ENCODE measurements around the gene PREB.
"Not testable (repeated sequence)": the region's sequence is repeated elsewhere in the genome, so short reads cannot be mapped to it uniquely, and the experiment has no call there.

PREB gene, protein sequence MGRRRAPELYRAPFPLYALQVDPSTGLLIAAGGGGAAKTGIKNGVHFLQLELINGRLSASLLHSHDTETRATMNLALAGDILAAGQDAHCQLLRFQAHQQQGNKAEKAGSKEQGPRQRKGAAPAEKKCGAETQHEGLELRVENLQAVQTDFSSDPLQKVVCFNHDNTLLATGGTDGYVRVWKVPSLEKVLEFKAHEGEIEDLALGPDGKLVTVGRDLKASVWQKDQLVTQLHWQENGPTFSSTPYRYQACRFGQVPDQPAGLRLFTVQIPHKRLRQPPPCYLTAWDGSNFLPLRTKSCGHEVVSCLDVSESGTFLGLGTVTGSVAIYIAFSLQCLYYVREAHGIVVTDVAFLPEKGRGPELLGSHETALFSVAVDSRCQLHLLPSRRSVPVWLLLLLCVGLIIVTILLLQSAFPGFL

DNA sequence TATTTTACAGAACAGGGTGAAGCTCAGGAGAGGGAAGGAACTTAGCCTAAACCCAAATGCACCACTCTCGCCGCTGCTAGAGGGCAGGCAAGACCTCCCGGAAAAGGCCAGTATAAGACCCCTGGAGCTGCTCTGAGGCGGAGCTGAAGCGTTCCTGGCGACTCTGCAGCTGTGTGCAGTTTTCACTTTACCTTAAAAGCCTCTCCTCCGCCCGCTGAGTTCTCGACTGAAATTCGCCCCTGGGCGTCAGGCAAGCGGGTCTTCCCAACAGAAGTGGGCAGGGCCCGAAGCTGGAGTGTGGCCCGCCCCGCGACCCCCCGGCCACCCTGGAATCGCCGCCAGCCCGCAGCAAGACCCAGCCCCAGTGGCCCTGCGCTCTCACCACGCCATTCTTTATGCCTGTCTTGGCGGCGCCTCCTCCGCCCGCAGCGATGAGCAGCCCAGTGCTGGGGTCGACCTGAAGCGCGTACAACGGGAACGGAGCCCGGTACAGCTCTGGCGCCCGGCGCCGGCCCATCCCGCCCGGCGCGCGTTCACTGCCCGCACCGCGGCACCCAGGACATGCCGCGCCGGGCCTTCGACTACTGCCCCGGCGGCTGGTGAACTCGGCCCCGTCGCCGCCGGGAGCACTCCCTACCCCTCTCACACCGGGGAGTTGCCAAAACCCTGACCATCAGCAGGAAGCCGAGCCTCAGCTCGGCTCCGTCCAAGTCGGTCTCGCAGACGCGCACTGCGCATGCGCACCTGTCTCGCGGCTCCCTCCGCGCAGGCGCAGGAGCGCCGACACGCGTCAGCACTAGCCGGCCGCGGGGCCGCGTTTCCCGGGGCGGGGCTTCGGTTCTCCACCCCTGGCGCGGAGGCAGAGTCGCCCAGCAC is at the start of gene PREB:
Gene PREB, minus strand, starts transcription at position 732 of the 876 bp plus-strand sequence. Its CDS starts 215 bp downstream, at position 517.
- peak; percentile 92 for DNase-seq (ENCODE audit: low spot score)

DNA sequence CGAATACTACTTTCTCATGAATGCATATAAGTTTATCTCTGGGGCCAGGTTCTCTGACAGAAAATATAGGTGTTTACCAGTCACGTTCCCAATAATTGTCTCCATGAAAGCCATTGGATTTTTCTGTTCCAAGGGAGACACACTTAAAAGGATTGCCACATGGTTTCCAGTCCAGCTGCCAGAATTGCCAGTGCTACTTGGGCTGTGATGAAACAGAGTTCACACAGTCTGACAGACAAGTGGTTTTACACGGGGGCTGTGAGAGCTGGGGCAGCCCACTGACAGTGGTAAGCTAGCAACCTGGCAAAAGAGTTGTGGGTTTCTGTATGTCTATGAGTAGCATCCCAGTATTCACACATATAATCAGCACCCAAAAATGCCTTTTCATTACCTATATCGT is 49.7 kb upstream of the PREB start:
- DNase-seq (ENCODE audit: low spot score) = no peak

DNA sequence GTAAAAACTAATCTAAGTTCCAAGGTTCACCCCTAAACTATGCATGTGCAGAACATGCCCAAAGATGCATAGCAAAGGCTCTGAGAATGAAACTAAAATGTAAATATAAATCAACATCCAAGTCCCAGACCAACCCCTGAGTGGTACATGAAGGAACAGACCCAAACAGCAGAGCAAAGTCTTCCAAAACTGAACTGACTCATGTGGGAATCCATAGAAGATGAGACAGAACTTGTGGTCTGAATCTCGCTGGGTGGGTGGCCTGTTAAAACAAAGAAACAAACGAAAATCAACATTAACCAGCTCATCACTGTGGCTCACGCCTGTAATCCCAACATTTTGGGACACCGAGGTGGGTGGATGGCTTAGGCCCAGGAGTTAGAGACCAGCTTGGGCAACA is 47.9 kb upstream of the PREB start:
- DNase-seq (ENCODE audit: low spot score) = no peak

DNA sequence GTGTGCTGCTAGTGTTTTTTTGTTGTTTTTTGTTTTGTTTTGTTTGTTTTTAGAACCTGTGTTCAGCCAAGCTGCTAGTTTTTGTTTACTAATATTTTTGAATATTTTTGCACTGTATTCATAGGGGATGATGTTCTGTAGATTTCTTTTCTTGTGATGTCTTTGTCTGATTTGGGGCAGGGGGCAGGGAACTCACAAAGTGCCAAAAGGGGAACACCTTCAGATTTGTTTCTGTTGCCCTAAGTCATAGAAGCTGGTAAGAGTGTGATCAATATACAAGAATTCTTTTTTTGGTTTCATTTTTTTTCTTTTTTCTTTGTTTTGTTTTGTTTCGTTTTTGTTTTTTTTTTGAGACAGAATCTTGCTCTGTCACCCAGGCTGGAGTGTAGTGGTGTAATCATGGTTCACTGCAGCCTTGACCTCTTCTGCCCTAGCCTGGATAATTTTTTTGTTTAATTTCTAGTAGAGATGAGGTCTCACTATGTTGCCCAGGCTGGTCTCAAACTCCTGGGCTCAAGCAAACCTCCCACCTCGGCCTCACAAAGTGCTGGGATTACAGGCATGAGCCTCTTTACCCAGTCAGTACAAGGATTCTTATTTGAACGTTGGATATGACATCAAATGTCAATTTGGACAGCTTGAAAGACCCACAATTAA is 45.0 kb upstream of the PREB start:
- DNase-seq (ENCODE audit: low spot score) = no peak

DNA sequence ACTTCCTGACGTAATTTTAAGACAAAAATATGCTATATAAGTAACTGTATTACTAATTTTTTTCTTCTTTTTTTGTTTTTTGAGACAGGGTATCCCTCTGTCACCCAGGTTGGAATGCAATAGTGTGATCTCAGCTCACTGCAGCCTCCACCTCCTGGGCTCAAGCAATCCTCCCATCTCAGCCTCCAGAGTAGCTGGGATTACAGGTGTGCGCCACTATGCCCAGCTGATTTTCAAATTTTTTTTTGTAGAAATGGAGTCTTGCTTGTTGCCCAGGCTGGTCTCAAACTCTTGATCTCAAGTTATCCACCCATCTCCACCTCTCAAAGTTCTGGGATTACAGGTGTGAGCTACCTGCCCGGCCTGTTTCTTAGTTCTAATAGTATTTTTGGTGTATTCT is 44.0 kb upstream of the PREB start:
- no peak for DNase-seq (ENCODE audit: low spot score)

DNA sequence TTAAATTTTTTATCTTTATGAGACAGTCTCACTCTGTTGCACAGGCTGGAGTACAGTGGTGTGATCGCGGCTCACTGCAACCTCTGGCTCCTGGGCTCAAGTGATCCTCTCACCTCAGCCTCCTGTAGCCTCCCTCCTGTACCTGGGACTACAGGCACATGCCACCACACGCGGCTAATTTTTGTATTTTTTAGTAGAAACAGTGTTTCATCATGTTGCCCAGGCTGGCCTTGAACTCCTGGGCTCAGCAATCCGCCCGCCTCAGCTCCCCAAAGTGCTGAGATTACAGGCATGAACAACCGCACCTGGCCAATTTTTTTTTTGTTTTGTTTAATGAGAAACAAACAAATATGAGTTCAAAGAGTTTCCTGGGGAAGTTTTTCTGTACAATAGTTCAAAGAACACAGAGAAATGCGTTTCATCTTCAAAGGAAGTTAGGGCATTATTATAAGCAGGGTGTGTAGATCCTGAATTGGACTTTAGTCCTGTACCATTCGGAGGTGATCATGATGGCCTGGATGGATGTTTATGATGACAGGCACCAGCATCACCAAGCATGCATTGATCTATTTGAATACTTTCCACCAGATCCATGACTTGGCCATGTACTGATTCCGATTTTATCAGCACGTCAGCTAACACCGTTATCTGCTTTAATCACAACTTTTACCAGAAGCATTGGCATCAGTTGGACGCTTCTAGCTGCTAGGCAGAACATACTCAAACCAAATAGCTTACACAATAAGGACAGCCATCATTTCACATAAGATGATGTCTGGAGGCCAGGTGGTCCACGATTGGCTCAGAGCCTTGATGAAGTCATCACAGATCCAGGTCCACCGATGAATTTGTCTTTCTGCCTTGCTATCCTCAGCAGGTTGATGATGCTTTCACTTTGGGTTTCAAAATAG is 43.3 kb upstream of the PREB start:
- no peak for DNase-seq (ENCODE audit: low spot score)

DNA sequence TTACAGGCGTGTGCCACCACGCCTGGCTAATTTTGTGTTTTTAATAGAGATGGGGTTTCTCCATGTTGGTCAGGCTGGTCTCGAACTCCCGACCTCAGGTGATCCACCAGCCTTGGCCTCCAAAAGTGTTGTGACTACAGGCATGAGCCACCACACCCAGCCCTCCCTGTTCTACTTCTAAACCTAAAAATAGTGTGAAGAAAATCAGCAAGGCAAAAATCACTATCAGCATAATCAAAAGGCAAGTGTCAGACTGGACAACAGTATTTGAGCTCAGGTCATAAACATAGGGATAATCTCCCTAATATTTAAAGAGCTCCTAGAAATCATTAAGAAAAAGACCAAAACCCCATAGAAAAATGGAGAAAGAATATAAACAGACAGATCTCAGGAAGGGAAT is 41.3 kb upstream of the PREB start:
- not testable (repeated sequence) for DNase-seq (ENCODE audit: low spot score)

DNA sequence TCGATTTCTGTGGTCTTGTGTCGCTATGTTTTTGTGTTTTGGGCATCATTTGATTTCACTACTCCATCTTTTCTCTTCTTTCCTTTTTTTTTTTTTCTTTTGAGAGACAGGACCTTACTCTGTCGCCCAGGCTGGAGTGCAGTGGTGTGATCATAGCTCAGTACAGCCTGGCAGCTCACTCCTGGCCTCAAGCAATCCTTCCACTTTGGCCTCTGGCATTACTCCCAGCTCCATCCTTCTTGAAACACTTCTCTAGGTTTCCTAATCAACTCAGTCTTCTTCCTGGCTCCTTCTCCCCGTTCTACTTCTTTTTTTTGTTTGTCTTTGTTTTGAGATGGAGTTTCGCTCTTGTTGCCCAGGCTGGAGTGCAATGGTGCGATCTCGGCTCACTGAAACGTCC is 40.9 kb upstream of the PREB start:
- DNase-seq (ENCODE audit: low spot score) = no peak

DNA sequence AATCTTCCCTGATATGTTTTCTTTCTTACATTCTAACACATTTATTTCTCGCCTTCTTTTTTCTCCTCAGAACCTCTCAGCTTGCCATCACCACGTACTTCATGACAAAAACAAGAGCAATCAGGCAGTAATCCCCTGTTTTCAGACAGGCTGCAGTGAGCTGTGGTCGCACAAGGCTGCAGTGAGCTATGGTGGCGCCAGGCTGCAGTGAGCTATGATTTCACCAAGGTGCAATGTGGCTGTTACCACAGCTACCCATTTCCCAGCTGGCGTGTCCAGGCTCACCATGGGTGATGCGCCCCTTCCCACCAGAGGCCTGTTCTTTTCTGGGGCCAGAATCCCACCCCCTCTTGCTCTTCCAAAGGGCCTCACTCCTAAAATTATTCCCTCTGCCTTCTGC is 40.2 kb upstream of the PREB start:
- DNase-seq (ENCODE audit: low spot score) = no peak

DNA sequence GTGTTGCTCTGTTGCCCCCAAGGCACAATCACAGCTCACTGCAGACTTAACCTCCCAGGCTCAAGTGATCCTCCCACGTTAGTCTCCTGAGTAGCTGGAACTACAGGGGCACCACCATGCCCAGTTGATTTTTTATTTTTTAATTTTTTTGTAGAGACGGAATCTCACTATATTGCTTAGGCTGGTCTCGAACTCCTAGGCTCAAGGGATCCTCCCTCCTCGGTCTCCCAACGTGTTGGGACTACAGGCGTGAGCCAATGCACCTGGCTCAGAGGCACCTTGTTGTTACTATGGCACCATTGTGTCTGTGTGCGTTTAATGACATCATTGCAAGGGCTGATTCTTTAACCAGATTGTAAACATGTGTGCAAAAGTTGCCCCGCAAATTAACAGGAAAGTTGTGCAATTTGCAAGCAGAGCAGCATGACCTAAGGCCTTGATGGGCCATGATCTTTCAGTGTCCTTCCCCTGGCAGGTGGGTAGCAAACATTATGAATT is 37.0 kb upstream of the PREB start:
- no peak for DNase-seq (ENCODE audit: low spot score)

DNA sequence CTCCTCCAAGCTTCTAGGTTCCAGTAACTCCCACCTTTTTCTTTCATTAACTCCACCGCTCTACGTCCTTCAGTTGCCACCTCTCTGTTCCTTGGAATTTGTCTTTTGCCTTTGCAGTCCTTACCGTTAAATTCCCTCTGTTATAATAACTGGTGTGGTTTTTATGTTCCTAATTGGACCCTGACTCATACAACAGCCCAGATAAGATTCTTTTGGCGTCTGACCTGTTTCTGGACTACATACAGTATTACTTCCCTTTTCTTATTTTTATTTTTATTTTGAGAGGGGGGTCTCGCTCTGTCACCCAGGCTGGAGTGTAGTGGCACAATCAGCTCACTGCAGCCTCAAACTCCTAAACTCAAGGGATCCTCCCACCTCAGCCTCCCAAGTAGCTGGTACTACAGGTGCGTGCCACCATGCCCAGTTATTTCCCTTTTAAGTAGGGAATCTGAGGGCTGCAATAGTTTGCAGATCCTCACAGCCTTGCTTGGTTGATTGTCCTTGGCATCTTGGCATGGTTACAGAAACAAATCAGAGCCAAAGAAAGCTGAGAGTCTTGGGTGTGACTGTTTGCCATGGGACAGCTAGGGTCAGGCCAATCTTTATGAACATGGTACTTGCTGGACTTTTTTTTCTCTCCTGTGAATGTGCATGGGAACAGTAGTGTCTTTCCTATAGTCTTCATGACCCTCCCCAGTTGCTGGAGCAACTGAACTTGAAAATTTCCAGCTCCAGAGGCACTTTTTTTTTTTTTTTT is 36.3 kb upstream of the PREB start:
- no peak for DNase-seq (ENCODE audit: low spot score)

DNA sequence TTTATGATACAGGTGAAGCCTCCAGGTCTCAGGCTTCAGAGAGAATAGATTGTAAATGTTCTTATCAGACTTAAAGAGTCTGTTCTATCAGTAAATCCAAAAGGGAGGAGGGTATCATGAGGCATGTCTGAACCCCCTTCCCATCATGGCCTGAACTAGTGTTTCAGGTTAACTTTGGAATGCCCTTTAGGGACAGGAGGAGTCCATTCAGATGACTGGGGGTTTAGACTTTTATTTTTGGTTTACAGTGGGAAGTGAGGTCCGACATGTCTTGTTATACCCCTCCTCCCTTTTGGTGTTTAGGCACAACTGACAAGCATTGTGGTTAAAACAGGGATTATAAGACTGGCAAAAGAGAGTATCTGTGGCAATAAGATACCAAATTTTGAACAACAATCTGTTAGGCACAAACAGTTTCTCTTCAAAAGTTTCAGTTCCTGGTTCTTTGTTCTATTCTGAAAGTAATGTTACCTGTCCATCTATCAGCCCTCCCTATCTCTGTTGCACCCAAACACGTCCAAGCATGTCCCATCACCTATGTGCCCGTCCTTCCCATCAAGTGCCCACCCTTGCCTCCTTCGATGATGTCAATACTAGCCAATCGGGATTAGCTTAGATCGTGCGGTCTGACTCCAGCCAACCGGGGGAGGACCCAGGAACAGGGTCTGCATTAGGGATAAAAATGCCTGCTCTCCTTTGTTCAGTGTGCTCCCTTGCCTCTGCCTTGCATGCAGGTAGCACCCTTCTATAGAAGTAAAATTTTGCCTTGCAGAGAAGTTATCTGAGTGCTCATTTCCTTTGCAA is 30.7 kb upstream of the PREB start:
- no peak for DNase-seq (ENCODE audit: low spot score)

DNA sequence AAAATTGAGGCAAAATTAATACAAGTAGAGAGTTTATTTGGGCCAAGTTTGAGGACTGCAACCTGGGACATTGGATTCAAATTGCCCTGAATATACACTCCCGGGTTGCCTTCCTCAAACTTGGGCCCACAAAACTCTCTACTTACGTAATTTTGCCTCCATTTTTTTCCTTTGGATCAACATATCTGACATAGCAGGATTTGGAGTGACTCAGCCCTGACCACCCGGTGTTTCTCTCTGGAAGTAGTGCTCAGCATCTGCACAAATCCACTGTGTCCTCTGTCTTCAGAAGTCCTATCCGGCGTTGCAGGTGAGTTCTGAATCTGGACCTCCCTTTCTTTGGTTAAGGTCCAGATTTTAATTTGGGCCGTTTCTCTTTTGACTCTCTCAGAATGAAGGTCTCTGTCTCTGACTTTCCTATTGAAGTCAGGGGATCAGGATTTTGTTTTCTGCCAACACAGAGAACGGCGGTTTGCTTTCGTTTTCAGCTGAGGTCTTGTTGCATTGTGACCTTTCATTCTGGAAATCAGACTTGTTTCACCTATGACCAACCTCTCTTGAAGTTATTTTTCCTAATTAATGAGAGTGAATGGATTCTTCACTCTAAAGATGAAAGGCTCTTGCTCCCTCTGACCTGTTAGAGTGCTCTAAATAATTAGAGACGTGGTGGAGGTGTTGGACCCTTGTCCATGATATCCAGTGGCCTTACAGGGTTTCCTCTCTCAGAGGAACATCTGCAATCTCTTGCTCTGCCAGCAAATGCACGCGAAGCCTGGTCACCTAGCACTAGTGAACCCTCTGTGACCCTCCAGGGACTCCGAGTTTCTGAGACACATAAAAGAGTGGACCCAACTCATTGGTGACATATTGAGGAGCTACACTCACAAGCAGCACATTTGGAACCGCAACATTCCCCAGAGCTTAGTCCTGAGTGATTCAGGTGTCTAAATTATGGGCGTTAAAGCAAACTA is 28.0 kb upstream of the PREB start:
- DNase-seq (ENCODE audit: low spot score) = no peak

DNA sequence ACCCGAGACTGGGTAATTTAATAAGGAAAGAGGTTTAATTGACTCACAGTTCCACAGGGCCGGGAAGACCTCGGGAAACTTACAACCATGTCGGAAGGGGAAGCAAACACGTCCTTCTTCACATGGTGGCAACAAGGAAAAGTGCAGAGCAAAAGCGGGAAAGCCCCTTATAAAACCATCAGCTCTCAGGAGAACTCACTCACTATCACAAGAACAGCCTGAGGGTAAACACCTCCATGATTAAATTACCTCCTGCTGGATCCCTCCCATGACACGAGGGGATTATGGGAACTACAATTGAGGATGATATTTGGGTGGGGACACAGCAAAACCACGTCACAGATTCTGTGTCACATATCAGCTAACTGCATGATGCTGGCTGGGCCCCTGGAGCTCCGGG is 25.8 kb upstream of the PREB start:
- DNase-seq (ENCODE audit: low spot score) = no peak

DNA sequence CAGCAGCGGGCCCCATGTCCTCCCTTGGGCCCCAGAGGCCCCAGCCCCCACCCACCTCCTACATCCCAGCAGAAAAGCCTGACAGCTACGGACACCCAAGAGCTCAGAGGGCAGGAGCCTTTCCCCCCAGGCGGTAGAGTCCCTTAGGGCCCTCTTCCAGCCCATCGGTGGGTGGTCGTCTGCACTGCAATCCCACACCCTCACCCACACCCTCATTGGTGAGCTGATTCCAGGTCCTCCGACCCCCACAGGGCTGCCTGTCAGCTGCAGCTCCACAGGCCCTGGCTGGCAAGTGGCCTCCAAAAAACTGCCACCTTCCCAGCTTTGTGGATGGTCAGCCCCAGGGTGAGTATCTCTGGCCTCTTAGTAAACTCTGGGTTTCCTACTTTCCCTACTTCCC is 24.8 kb upstream of the PREB start:
- no peak for DNase-seq (ENCODE audit: low spot score)

DNA sequence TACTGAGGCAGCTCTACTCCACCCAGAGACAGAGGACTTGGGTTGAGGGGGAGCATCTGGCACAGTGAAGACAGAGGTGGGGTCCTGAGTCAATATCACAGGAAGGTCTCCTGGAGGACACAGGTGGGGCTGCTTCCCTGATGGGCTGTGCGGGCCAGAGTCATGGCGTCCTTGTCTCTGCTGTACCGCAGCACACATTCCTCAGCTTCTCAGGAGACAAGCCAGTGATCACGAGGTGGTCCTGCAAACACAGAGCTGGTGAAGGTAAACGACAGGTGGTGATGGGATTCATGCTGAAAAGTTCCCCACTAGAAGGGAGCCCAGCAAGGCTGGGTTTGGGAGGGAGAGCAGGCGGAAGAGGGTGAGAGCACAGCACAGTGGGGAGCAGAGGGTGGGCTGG is 24.0 kb upstream of the PREB start:
- no peak for DNase-seq (ENCODE audit: low spot score)

DNA sequence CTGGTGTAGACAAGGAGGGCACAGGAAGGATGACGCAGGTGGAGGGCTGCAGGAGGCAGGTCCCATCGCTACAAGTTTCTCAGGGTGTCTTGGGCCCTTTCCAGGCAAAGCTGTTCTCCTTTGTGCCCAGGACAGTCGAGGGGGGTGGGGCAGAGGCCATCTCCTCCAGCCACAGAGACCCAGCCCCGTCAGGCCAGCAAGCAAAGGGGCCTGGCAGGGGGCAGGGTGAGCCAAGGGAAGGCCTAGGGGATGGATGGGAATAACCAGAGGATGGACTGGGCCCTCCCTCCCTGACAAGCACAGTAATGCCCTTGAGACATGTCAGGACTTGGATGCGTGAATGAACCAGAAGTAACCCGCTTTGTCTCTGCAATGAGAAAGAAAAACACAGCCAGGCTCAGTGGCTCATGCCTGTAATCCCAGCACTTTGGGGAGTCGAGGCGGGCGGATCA is 20.7 kb upstream of the PREB start:
- no peak for DNase-seq (ENCODE audit: low spot score)

DNA sequence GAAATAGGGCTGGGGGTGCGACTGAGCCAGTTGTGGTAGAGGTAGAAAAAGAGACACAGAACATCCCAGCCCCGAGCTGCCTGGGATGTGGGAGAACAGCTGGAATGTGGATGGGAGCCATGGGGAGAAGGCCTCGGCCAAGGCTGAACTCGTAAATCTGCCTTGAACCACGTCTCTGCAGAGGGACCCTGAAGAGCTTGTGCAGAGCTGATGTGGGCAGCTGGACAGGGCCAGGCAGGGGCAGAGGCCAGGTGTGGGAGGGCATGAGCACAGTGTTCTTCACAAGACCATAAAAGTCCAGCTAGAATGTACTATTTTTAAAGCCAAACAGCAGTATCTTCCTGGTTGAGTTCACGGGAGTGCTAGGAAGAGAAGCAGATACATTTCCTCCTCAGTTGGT is 20.1 kb upstream of the PREB start:
- no peak for DNase-seq (ENCODE audit: low spot score)
